Ovary (tissue), 3 donors: ENCODE data around the gene SLC41A1.

Experiments used
- EP300 ChIP-seq: sonication (generic); formaldehyde crosslinking; IDR thresholded peaks from one replicate; pipeline ENCODE4 v1.6.1; 2017; ENCODE audit warnings: antibody characterized with exemption
- POLR2A ChIP-seq: fragments of 450-650 bp; IDR thresholded peaks from one replicate; pipeline ENCODE4 v1.6.1; 2017; ENCODE audit warnings: antibody characterized with exemption, mild to moderate bottlenecking, moderate library complexity
- TF ChIP-seq, protein P1 (sequence below), 3 donors: fragments of 450-650 bp in 2 of 3; fragments of 200-600 bp in 1 of 3; IDR thresholded peaks; one replicate each; pipeline versions ENCODE4 v1.5.1 to v1.8.0; 2016 to 2022; ENCODE audit warnings: antibody characterized with exemption in 3 of 3, mild to moderate bottlenecking in 1 of 3
- donor health status: DM: no; HTN: no; CAD: no.

DNA sequence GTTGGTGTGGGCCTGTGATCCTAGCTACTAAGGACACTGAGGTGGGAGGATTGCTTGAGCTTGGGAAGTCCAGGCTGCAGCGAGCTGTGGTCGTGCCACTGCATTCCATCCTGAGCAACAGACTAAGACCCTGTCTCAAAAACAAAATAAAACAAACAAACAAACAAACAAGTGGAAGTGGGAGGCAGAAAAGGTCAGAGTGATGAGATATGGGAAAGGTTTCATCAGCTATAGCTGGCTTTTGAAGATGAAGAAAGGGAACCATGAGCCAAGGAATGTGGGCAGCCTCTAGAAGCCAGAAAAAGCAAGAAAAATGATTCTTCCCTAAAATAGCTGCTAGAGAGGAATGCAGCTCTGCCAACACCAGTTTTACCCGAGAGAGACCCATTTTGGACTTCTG is 52.4 kb downstream of the SLC41A1 start:
- TF ChIP-seq, protein P1, sequence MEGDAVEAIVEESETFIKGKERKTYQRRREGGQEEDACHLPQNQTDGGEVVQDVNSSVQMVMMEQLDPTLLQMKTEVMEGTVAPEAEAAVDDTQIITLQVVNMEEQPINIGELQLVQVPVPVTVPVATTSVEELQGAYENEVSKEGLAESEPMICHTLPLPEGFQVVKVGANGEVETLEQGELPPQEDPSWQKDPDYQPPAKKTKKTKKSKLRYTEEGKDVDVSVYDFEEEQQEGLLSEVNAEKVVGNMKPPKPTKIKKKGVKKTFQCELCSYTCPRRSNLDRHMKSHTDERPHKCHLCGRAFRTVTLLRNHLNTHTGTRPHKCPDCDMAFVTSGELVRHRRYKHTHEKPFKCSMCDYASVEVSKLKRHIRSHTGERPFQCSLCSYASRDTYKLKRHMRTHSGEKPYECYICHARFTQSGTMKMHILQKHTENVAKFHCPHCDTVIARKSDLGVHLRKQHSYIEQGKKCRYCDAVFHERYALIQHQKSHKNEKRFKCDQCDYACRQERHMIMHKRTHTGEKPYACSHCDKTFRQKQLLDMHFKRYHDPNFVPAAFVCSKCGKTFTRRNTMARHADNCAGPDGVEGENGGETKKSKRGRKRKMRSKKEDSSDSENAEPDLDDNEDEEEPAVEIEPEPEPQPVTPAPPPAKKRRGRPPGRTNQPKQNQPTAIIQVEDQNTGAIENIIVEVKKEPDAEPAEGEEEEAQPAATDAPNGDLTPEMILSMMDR (IDR thresholded peaks at IDR 0.05), result no peak
- TF ChIP-seq POLR2A (no peak), EP300 (no peak)
